Neural cell (in vitro differentiated cells): ENCODE results near the gene PTPRS. TPM values are rescaled to one million over a fixed set of nuclear protein-coding genes. Genes with fewer than 3 reads are reported as not detected.

ENCODE experiments used
- H2AFZ ChIP-seq: fragments of 200-600, 300-800 bp; sonication (generic), shearing (Covaris generic); 2 replicates; pipeline ENCODE4 v1.6.0; 2014; ENCODE audit warnings: low read depth, mild to moderate bottlenecking, antibody characterized with exemption, low read length, moderate library complexity
- H3F3A ChIP-seq: fragments of 200-600 bp; shearing (Covaris generic); 2 replicates; pipeline ENCODE4 v1.6.1; 2016; ENCODE audit warnings: mild to moderate bottlenecking, moderate library complexity, mixed read lengths, antibody characterized with exemption, low read length; ENCODE audit not compliant: insufficient read depth, poor library complexity, severe bottlenecking
- H3K27ac ChIP-seq: fragments of 200-600, 300-800 bp; sonication (generic), shearing (Covaris generic); 2 replicates; pipeline ENCODE4 v1.5.1; 2014; ENCODE audit warnings: mild to moderate bottlenecking, low read length, moderate library complexity
- H3K27me3 ChIP-seq: fragments of 300-800, 200-600 bp; sonication (generic), shearing (Covaris generic); 2 replicates; pipeline ENCODE4 v1.6.0; 2014; ENCODE audit warnings: mild to moderate bottlenecking, low read depth, low read length, moderate library complexity; ENCODE audit not compliant: insufficient read depth
- H3K36me3 ChIP-seq: fragments of 300-800, 200-600 bp; sonication (generic), shearing (Covaris generic); 2 replicates; pipeline ENCODE4 v1.5.1; 2014; ENCODE audit warnings: mild to moderate bottlenecking, antibody characterized with exemption, low read length, moderate library complexity; ENCODE audit not compliant: insufficient read depth
- H3K4me2 ChIP-seq: fragments of 300-800, 200-600 bp; sonication (generic), shearing (Covaris generic); 2 replicates; pipeline ENCODE4 v1.6.0; 2014; ENCODE audit warnings: mild to moderate bottlenecking, low read length
- H3K4me3 ChIP-seq: fragments of 300-800, 200-600 bp; sonication (generic), shearing (Covaris generic); 2 replicates; pipeline ENCODE4 v1.5.1; 2014; ENCODE audit warnings: mild to moderate bottlenecking, low read length, moderate library complexity
- H3K79me2 ChIP-seq: fragments of 200-600 bp; shearing (Covaris generic); replicated peaks from 2 replicates; pipeline ENCODE4 v1.6.0; 2014; ENCODE audit warnings: mild to moderate bottlenecking, low read length, moderate library complexity; ENCODE audit not compliant: insufficient read depth
- H3K9ac ChIP-seq: fragments of 300-800, 200-600 bp; sonication (generic), shearing (Covaris generic); 2 replicates; pipeline ENCODE4 v1.6.1; 2016; ENCODE audit warnings: mild to moderate bottlenecking, low read length, mixed read lengths
- H3K9me2 ChIP-seq: fragments of 200-600 bp; shearing (Covaris generic); 2 replicates; pipeline ENCODE4 v1.6.1; 2016; ENCODE audit warnings: mild to moderate bottlenecking, low read length, mixed read lengths; ENCODE audit not compliant: insufficient read depth
- H3K9me3 ChIP-seq: fragments of 200-600, 300-800 bp; sonication (generic), shearing (Covaris generic); 2 replicates; pipeline ENCODE4 v1.6.1; 2016; ENCODE audit warnings: mild to moderate bottlenecking, mixed run types, low read length, moderate library complexity, mixed read lengths
- H4K20me1 ChIP-seq: fragments of 200-600 bp; shearing (Covaris generic); 2 replicates; pipeline ENCODE4 v1.6.1; 2016; ENCODE audit warnings: mild to moderate bottlenecking, mixed run types; ENCODE audit not compliant: insufficient read depth
- CTCF ChIP-seq: fragments of 450-650 bp; IDR thresholded peaks from 2 replicates; pipeline ENCODE4 v1.5.1; 2014; ENCODE audit warnings: antibody characterized with exemption, mild to moderate bottlenecking, moderate library complexity; ENCODE audit not compliant: poor library complexity, severe bottlenecking
- EP300 ChIP-seq: fragments of 450-650 bp; conservative IDR thresholded peaks from 2 replicates; pipeline ENCODE4 v1.6.1; 2014; ENCODE audit warnings: antibody characterized with exemption, mild to moderate bottlenecking, moderate library complexity; ENCODE audit not compliant: poor library complexity, severe bottlenecking
- EZH2 ChIP-seq: fragments of 200-600, 300-800 bp; shearing (Covaris generic), sonication (generic); IDR thresholded peaks from 2 replicates; pipeline ENCODE4 v1.6.1; 2014; ENCODE audit warnings: antibody characterized with exemption, low read length, borderline replicate concordance, mild to moderate bottlenecking; ENCODE audit not compliant: insufficient read depth, poor library complexity, severe bottlenecking
- MXI1 ChIP-seq: fragments of 450-650 bp; conservative IDR thresholded peaks from 2 replicates; pipeline ENCODE4 v1.6.1; 2014; ENCODE audit warnings: antibody characterized with exemption, mild to moderate bottlenecking; ENCODE audit not compliant: poor library complexity, severe bottlenecking
- POLR2AphosphoS5 ChIP-seq: IDR thresholded peaks from 2 replicates; pipeline ENCODE4 v1.6.1; 2012
- RAD21 ChIP-seq: fragments of 450-650 bp; conservative IDR thresholded peaks from 2 replicates; pipeline ENCODE4 v1.6.1; 2014; ENCODE audit warnings: antibody characterized with exemption, mild to moderate bottlenecking, moderate library complexity
- SMC3 ChIP-seq: fragments of 450-650 bp; conservative IDR thresholded peaks from 2 replicates; pipeline ENCODE4 v1.6.1; 2014; ENCODE audit warnings: antibody characterized with exemption, mild to moderate bottlenecking, moderate library complexity; ENCODE audit not compliant: poor library complexity
- TAF1 ChIP-seq: IDR thresholded peaks from 2 replicates; pipeline ENCODE4 v1.6.1; 2012; ENCODE audit warnings: low read depth
- polyA plus RNA-seq: library from polyadenylated mRNA; depleted of rRNA; stranded (reverse); fragments of >200 nt; gene quantifications from 2 replicates; pipeline ENCODE4 v1.2.3, GENCODE V29; 2014
- TF ChIP-seq, protein P1 (sequence below): IDR thresholded peaks from 2 replicates; pipeline ENCODE4 v1.6.1; 2012; ENCODE audit warnings: borderline replicate concordance

PTPRS gene
- polyA plus RNA-seq, 1 donor from 2014 or later: 121 TPM

DNA sequence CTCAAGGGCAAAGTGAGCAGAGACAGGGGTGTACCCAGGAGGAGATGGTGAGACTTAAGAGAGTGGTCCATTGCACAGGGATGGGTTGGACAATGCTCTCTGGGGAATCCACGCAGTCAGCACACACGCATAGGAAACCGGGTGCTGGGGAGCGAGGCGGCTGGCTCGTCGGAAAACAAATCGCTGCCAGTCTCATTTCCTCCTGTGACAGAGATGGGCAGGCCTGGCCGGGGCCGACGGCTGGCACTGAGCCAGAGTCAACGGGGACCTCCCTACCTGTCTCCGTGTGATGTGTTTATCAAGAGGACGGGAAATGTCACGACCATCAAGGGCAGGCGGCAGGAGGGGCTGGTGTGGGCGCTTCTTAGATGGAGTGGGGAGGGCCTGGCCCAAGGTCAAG lies 27.3 kb downstream of the PTPRS start:
- no peak for TF ChIP-seq CTCF
- TF ChIP-seq SMC3: no peak
- no peak for TF ChIP-seq TAF1
- no peak for TF ChIP-seq EP300
- TF ChIP-seq RAD21: no peak
- no peak for TF ChIP-seq POLR2AphosphoS5
- TF ChIP-seq MXI1: no peak
- peaks cover 21% of the 10 kb centered on the region for H4K20me1 ChIP-seq
- no peak overlapping the region for H2AFZ ChIP-seq
- no peaks in the 10 kb centered on the region for H3K9me3 ChIP-seq
- H3K4me3 ChIP-seq: no peak overlapping the region
- no peaks in the 10 kb centered on the region for H3K9me2 ChIP-seq
- H3K27me3 ChIP-seq: no peaks in the 10 kb centered on the region
- no peaks in the 10 kb centered on the region for H3K36me3 ChIP-seq
- no peak overlapping the region for H3K4me2 ChIP-seq
- no peak overlapping the region for H3K9ac ChIP-seq
- H3F3A ChIP-seq: no peaks in the 10 kb centered on the region
- no peak overlapping the region for H3K27ac ChIP-seq
- peaks cover 67% of the 10 kb centered on the region for H3K79me2 ChIP-seq

DNA sequence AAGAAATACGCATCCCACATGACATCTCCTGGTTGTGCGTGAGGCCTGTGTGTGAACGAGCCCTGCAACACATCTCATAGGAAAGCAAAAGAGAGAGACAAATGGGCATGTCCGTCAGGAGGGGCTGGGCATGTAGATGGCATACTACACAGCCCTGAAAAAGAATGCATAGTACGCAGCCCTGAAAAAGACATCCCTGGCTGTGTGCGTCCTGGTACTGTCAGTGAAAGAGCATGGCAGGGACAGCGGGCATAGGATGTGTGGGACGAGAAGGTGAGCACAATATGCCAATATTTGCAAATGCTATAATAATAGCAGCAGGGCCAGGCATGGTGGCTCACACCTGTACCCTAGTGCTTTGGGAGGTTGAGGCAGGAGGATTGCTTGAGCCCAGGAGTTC lies 28.6 kb downstream of the PTPRS start:
- Histone ChIP-seq H3K4me2 (no peak overlapping the region), H3K36me3 (no peaks in the 10 kb centered on the region), H2AFZ (no peak overlapping the region), H3K79me2 (peaks cover 65% of the 10 kb centered on the region), H4K20me1 (peaks cover 20% of the 10 kb centered on the region), H3K9ac (no peak overlapping the region), H3K9me3 (no peaks in the 10 kb centered on the region), H3K4me3 (no peak overlapping the region), H3K27ac (no peak overlapping the region), H3F3A (no peaks in the 10 kb centered on the region), H3K9me2 (no peaks in the 10 kb centered on the region), H3K27me3 (no peaks in the 10 kb centered on the region)
- no peak for TF ChIP-seq MXI1
- no peak for TF ChIP-seq CTCF
- no peak for TF ChIP-seq TAF1

GRCh38 chr19:5309438-5310204 lies 31.0 kb downstream of the PTPRS start:
- Histone ChIP-seq H2AFZ (no peak overlapping the region), H3K27me3 (no peaks in the 10 kb centered on the region), H4K20me1 (peaks cover 13% of the 10 kb centered on the region), H3K9ac (no peak overlapping the region), H3K27ac (peak overlapping the region; percentile 80), H3K9me2 (no peaks in the 10 kb centered on the region), H3K4me3 (no peak overlapping the region), H3K4me2 (no peak overlapping the region), H3K36me3 (no peaks in the 10 kb centered on the region), H3F3A (no peaks in the 10 kb centered on the region), H3K9me3 (no peaks in the 10 kb centered on the region), H3K79me2 (peaks cover 51% of the 10 kb centered on the region)
- TF ChIP-seq, protein P1, sequence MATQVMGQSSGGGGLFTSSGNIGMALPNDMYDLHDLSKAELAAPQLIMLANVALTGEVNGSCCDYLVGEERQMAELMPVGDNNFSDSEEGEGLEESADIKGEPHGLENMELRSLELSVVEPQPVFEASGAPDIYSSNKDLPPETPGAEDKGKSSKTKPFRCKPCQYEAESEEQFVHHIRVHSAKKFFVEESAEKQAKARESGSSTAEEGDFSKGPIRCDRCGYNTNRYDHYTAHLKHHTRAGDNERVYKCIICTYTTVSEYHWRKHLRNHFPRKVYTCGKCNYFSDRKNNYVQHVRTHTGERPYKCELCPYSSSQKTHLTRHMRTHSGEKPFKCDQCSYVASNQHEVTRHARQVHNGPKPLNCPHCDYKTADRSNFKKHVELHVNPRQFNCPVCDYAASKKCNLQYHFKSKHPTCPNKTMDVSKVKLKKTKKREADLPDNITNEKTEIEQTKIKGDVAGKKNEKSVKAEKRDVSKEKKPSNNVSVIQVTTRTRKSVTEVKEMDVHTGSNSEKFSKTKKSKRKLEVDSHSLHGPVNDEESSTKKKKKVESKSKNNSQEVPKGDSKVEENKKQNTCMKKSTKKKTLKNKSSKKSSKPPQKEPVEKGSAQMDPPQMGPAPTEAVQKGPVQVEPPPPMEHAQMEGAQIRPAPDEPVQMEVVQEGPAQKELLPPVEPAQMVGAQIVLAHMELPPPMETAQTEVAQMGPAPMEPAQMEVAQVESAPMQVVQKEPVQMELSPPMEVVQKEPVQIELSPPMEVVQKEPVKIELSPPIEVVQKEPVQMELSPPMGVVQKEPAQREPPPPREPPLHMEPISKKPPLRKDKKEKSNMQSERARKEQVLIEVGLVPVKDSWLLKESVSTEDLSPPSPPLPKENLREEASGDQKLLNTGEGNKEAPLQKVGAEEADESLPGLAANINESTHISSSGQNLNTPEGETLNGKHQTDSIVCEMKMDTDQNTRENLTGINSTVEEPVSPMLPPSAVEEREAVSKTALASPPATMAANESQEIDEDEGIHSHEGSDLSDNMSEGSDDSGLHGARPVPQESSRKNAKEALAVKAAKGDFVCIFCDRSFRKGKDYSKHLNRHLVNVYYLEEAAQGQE: no peak
- no peak for TF ChIP-seq RAD21
- TF ChIP-seq TAF1: no peak
- TF ChIP-seq CTCF: no peak
- TF ChIP-seq POLR2AphosphoS5: peak; percentile 11
- no peak for TF ChIP-seq EP300
- no peak for TF ChIP-seq MXI1
- TF ChIP-seq EZH2: no peak
- no peak for TF ChIP-seq SMC3
